Stimulated activated CD4-positive, alpha-beta T cell treated with anti-CD3 and anti-CD28 coated beads, Interleukin-4, amount 100 ng/mL, for 24 hours (primary cell): Measurements from ENCODE around the gene DCLRE1B.
A peak's percentile ranks its signal among the peaks of the same experiment; 100 is the strongest.

Source experiments
- DNase-seq: peaks from one replicate; pipeline ENCODE4 v3.0.0-alpha.2; 2020

DCLRE1B gene

GRCh38 chr1:113887402-113888175, 17.5 kb upstream of the DCLRE1B start, which contains the start of gene BCL2L15:
TSS of gene BCL2L15 (minus strand) at chr1:113887581. CDS start at chr1:113887375, 206 bp downstream.
- no peak for DNase-seq

- no peak for DNase-seq
These were observed 14.3 kb upstream of the DCLRE1B start for GRCh38 chr1:113890816-113891215.

- no peak for DNase-seq
These were observed 13.4 kb upstream of the DCLRE1B start for GRCh38 chr1:113891631-113892220.

- no peak for DNase-seq
These were observed 11.9 kb upstream of the DCLRE1B start for GRCh38 chr1:113893267-113893666.

- DNase-seq = no peak
These were observed 10.0 kb upstream of the DCLRE1B start for GRCh38 chr1:113895098-113895497.

GRCh38 chr1:113895961-113896360, 9.2 kb upstream of the DCLRE1B start:
- no peak for DNase-seq

- no peak for DNase-seq
These were observed 6.8 kb upstream of the DCLRE1B start for GRCh38 chr1:113898241-113898814.

GRCh38 chr1:113899111-113899510, 6.0 kb upstream of the DCLRE1B start:
- DNase-seq = no peak

- no peak for DNase-seq
These were observed 3.9 kb upstream of the DCLRE1B start for GRCh38 chr1:113901191-113901590.

GRCh38 chr1:113903501-113904292, 1.4 kb upstream of the DCLRE1B start:
- peak; percentile 23 for DNase-seq

GRCh38 chr1:113904293-113904673, 843 bp upstream of the DCLRE1B start:
- DNase-seq = no peak

GRCh38 chr1:113905435-113905861, 322 bp downstream of the DCLRE1B start:
- DNase-seq = peak; percentile 31

GRCh38 chr1:113912594-113913311, 7.6 kb downstream of the DCLRE1B start:
- DNase-seq = no peak

- DNase-seq = no peak
These were observed 8.2 kb downstream of the DCLRE1B start for GRCh38 chr1:113913312-113913668.

- no peak for DNase-seq
These were observed 8.9 kb downstream of the DCLRE1B start for GRCh38 chr1:113913887-113914664.

- DNase-seq = no peak
These were observed 11.8 kb downstream of the DCLRE1B start for GRCh38 chr1:113916974-113917373.

GRCh38 chr1:113917400-113918082, 12.4 kb downstream of the DCLRE1B start:
- no peak for DNase-seq

GRCh38 chr1:113918243-113918642, 13.1 kb downstream of the DCLRE1B start:
- no peak for DNase-seq

- no peak for DNase-seq
These were observed 17.8 kb downstream of the DCLRE1B start for GRCh38 chr1:113922957-113923356.

- DNase-seq = no peak
These were observed 19.3 kb downstream of the DCLRE1B start for GRCh38 chr1:113924473-113924872.
